HepG2 (cell line): ENCODE data around the gene TTYH2. TPM values are rescaled to one million over a fixed set of nuclear protein-coding genes. Genes with fewer than 3 reads are reported as not detected.

Experiments used
- ATAC-seq: fragments of 200-7000 bp; cut with Tn5 transposase; 3 replicates; pipeline ENCODE4 v1.9.1; 2020; ENCODE audit warnings: mild to moderate bottlenecking, moderate library complexity
- BruUV-seq: library from RNA; stranded (reverse); fragments of 400-500 nt; replicated peaks from 2 replicates; lab custom pipeline; 2021; lab: Mats Ljungman, UMichigan
- CTCF ChIA-PET: fragments of 300-600 bp; formaldehyde crosslinking; extraction: SDS; loops from one replicate; lab custom pipeline; 2021; ENCODE audit warnings: low total read pairs, inconsistent platforms, low intra/inter-chr PET ratio; lab: Yijun Ruan, JAX
- POLR2A ChIA-PET: fragments of 350-600 bp; sonication (Branson Sonifier 250); formaldehyde crosslinking; loops from one replicate; lab custom pipeline; 2020; ENCODE audit warnings: antibody characterized with exemption, inconsistent platforms; lab: Yijun Ruan, JAX
- DNase-seq: peaks from one replicate; pipeline ENCODE4 v3.0.0-alpha.2; 2015; ENCODE audit warnings: low spot score
- FAIRE-seq: peaks from 3 replicates; lab custom pipeline; 2011; peaks lifted over from hg19 to GRCh38; lab: Jason Lieb, UNC
- H2AFZ ChIP-seq: one replicate; pipeline ENCODE4 v1.6.1; 2011; ENCODE audit warnings: low read length, inconsistent platforms
- H3K27ac ChIP-seq: fragments of 300-600 bp; 3 replicates; pipeline ENCODE4 v1.8.0; 2011; ENCODE audit warnings: mixed run types, mild to moderate bottlenecking, mixed read lengths, low read length, inconsistent platforms; ENCODE audit not compliant: insufficient read depth; ENCODE audit errors: extremely low read length
- H3K27me3 ChIP-seq, 2 experiments: fragments of 200-600 bp in 1 of 2; 2 replicates in 1 of 2; 3 replicates in 1 of 2; pipeline versions ENCODE4 v1.6.0 to v1.8.0; 2011; ENCODE audit warnings: low read length in 2 of 2, mild to moderate bottlenecking in 2 of 2, moderate library complexity in 2 of 2, inconsistent platforms in 1 of 2; ENCODE audit not compliant: insufficient read depth in 2 of 2, control insufficient read depth in 1 of 2
- H3K36me3 ChIP-seq, 2 experiments: fragments of 200-600 bp in 1 of 2; replicated peaks in 1 of 2; 2 replicates in 1 of 2; 3 replicates in 1 of 2; pipeline versions ENCODE4 v1.5.1 to v1.8.0; 2011; ENCODE audit warnings: low read length in 2 of 2, inconsistent platforms in 1 of 2; ENCODE audit not compliant: insufficient read depth in 2 of 2, control insufficient read depth in 1 of 2
- H3K4me1 ChIP-seq: 2 replicates; pipeline ENCODE4 v1.5.1; 2012; ENCODE audit warnings: low read length, inconsistent platforms; ENCODE audit not compliant: insufficient read depth
- H3K4me2 ChIP-seq: 2 replicates; pipeline ENCODE4 v1.6.0; 2011; ENCODE audit warnings: low read depth, low read length, inconsistent platforms
- H3K4me3 ChIP-seq, 3 experiments: fragments of 200-600 bp in 1 of 3; sonication (generic), shearing (Covaris generic) in 1 of 3; replicated peaks in 1 of 3; 2 replicates each; pipeline ENCODE4 v1.5.1; 2011 to 2016; ENCODE audit warnings: low read length in 3 of 3, inconsistent platforms in 2 of 3, low read depth in 2 of 3, mild to moderate bottlenecking in 2 of 3, control low read depth in 1 of 3, mixed read lengths in 1 of 3; ENCODE audit not compliant: insufficient read depth in 1 of 3
- H3K79me2 ChIP-seq: one replicate; pipeline ENCODE4 v1.6.1; 2011; ENCODE audit warnings: low read length, inconsistent platforms; ENCODE audit not compliant: insufficient read depth
- H3K9ac ChIP-seq: 2 replicates; pipeline ENCODE4 v1.6.0; 2011; ENCODE audit warnings: mild to moderate bottlenecking, low read depth, low read length, inconsistent platforms; ENCODE audit not compliant: insufficient read depth
- H3K9me3 ChIP-seq: 2 replicates; pipeline ENCODE4 v1.5.1; 2012; ENCODE audit warnings: mild to moderate bottlenecking, low read length
- H4K20me1 ChIP-seq: 2 replicates; pipeline ENCODE4 v1.6.0; 2011; ENCODE audit warnings: inconsistent platforms, mild to moderate bottlenecking, low read length, moderate library complexity; ENCODE audit not compliant: insufficient read depth
- FOXP4 ChIP-seq: sonication (generic); formaldehyde crosslinking; IDR thresholded peaks from 2 replicates; pipeline ENCODE4 v1.4.0; 2020; ENCODE audit warnings: missing genetic modification reagents
- HDAC1 ChIP-seq: sonication (generic); formaldehyde crosslinking; IDR thresholded peaks from 2 replicates; pipeline ENCODE4 v1.5.1; 2020; ENCODE audit warnings: mild to moderate bottlenecking, missing genetic modification reagents
- SNAPC2 ChIP-seq: sonication (generic); formaldehyde crosslinking; IDR thresholded peaks from 2 replicates; pipeline ENCODE4 v1.8.1; 2022; ENCODE audit warnings: mild to moderate bottlenecking, missing genetic modification reagents
- TBL1XR1 ChIP-seq: fragments of 150-350 bp; IDR thresholded peaks from 2 replicates; pipeline ENCODE4 v1.6.1; 2014; ENCODE audit warnings: borderline replicate concordance, low read length; ENCODE audit not compliant: partially characterized antibody
- TCF12 ChIP-seq, 2 experiments: fragments of 450-650 bp in 1 of 2; sonication (generic) in 1 of 2; formaldehyde crosslinking in 1 of 2; IDR thresholded peaks; 2 replicates each; pipeline versions ENCODE4 v1.6.1 to v1.8.0; 2017 to 2022; ENCODE audit warnings: antibody characterized with exemption in 1 of 2, mild to moderate bottlenecking in 1 of 2, missing genetic modification reagents in 1 of 2, moderate library complexity in 1 of 2
- ZNF709 ChIP-seq: sonication (generic); formaldehyde crosslinking; IDR thresholded peaks from 2 replicates; pipeline ENCODE4 v1.5.0; 2020; ENCODE audit warnings: mild to moderate bottlenecking, missing genetic modification reagents
- ZNF710 ChIP-seq: sonication (generic); formaldehyde crosslinking; IDR thresholded peaks from 2 replicates; pipeline ENCODE4 v1.5.0; 2020; ENCODE audit warnings: mild to moderate bottlenecking, missing genetic modification reagents, borderline replicate concordance
- ZNF850 ChIP-seq: sonication (generic); formaldehyde crosslinking; conservative IDR thresholded peaks from 2 replicates; pipeline ENCODE4 v1.9.0; 2021; ENCODE audit warnings: mild to moderate bottlenecking, missing genetic modification reagents
- ZSCAN29 ChIP-seq: sonication (generic); formaldehyde crosslinking; conservative IDR thresholded peaks from 2 replicates; pipeline ENCODE4 v1.4.0; 2020; ENCODE audit warnings: mild to moderate bottlenecking, missing genetic modification reagents
- WGBS: methylation state at CpG from one replicate; pipeline ENCODE4 v1.1.6; 2017; ENCODE audit warnings: low lambda C conversion rate; 5-methylcytosine and 5-hydroxymethylcytosine counted together
- in situ Hi-C: cut with HindIII; loops from 2 replicates; pipeline ENCODE4 v1.10.0; 2017; ENCODE audit warnings: low pct_unique_long_range_greater_than_20kb; ENCODE audit not compliant: extremely low pct_ligation_motif_present
- intact Hi-C: fragments of 100-400 bp; cut with micrococcal nuclease; formaldehyde crosslinking; loops from one replicate; pipeline ENCODE4 v1.10.0; 2022; ENCODE audit not compliant: unreplicated experiment
- polyA plus RNA-seq, 8 experiments: library from polyadenylated mRNA; depleted of rRNA in 3 of 8; stranded (reverse) in 7 of 8; unstranded in 1 of 8; fragments of >200 nt; fragmentation: Illumina TruSeq in 4 of 8; extraction: Trizol in 4 of 8; gene quantifications; 2 replicates each; pipeline versions ENCODE4 v1.2.1 to v1.2.3, GENCODE V29; 2011 to 2016; ENCODE audit warnings: low read depth in 4 of 8, missing spikeins in 1 of 8, mixed read lengths in 1 of 8; ENCODE audit not compliant: insufficient read depth in 1 of 8
- total RNA-seq, 5 experiments: library from RNA; depleted of rRNA; stranded (reverse); fragments of >200 nt; fragmentation: Illumina TruSeq; extraction: Trizol; gene quantifications; 2 replicates each; pipeline ENCODE4 v1.2.3, GENCODE V29; 2016; ENCODE audit warnings: low read depth in 1 of 5

TTYH2 gene
- total and polyA plus RNA-seq, 2 of the 13 experiments (the other 11 are each of a cell fraction or from before 2014, with no cell fraction given), result 0.77 to 0.96 TPM

- peak; percentile 40; the same call in 2 of the 3 replicates for ATAC-seq
- Histone ChIP-seq H3K79me2 (no peaks in the 10 kb centered on the region), H3K4me2 (no peak overlapping the region), H3K36me3 (no peaks in the 10 kb centered on the region), H3K4me1 (0 out of 2 replicates have a peak, but pooled peaks cover 10% of the 10 kb centered on the region), H4K20me1 (no peaks in the 10 kb centered on the region), H3K4me3 (no peak overlapping the region), H3K9ac (no peak overlapping the region), H3K27me3 (no peaks in the 10 kb centered on the region), H3K27ac (no peak overlapping the region), H3K9me3 (no peaks in the 10 kb centered on the region), H2AFZ (no peak overlapping the region)
- in situ Hi-C loops (no loop called here), intact Hi-C loops (no loop called here)
- no peak for DNase-seq
- ChIA-PET CTCF (no interaction called here), POLR2A (no interaction called here)
- TF ChIP-seq SNAPC2 (CRISPR knock-in tag) (no peak), ZNF850 (CRISPR knock-in tag) (no peak), TBL1XR1 (no peak)
- no TSS peak for BruUV-seq
- no peak for FAIRE-seq
- 64% methylated on average over 20 of the region's 20 CpGs for WGBS
These were observed 11.8 kb downstream of the TTYH2 start for GRCh38 chr17:74224959-74225725.

GRCh38 chr17:74226252-74226651 lies 12.9 kb downstream of the TTYH2 start:
- intact Hi-C loops, result no loop called here
- no peak overlapping the region for H3K27ac ChIP-seq
- no peaks in the 10 kb centered on the region for H3K79me2 ChIP-seq
- H3K36me3 ChIP-seq, result no peaks in the 10 kb centered on the region
- no peak overlapping the region for H3K4me2 ChIP-seq
- CTCF ChIA-PET, result no interaction called here
- 0 out of 2 replicates have a peak, but pooled peaks cover 10% of the 10 kb centered on the region for H3K4me1 ChIP-seq
- in situ Hi-C loops, result no loop called here
- H3K4me3 ChIP-seq, result no peak overlapping the region
- no peak overlapping the region for H2AFZ ChIP-seq
- H3K9me3 ChIP-seq, result no peaks in the 10 kb centered on the region
- DNase-seq (no peak), ATAC-seq (no peak), FAIRE-seq (no peak)
- 66% methylated on average over 6 of the region's 6 CpGs for WGBS
- no TSS peak for BruUV-seq
- POLR2A ChIA-PET, result no interaction called here
- no peak overlapping the region for H3K9ac ChIP-seq
- no peaks in the 10 kb centered on the region for H4K20me1 ChIP-seq
- H3K27me3 ChIP-seq, result peaks cover 0 to 2% of the 10 kb centered on the region in 2 experiments; a peak in 1 of 5 replicates
- TF ChIP-seq FOXP4 (CRISPR knock-in tag), result no peak
- no peak for TF ChIP-seq HDAC1
- TF ChIP-seq ZNF710, result no peak
- no peak for TF ChIP-seq TCF12 (IDR thresholded peaks at IDR 0.05)
- TF ChIP-seq TCF12 (CRISPR knock-in tag; IDR thresholded peaks at IDR 0.05), result no peak
- no peak for TF ChIP-seq ZSCAN29
- no peak for TF ChIP-seq ZNF709
